H1 (cell line): Measurements from ENCODE around the gene RIPOR1. TPM values are rescaled to one million over a fixed set of nuclear protein-coding genes. Genes with fewer than 3 reads are reported as not detected.

Source experiments
- BRCA1 ChIP-seq: IDR thresholded peaks from 2 replicates; pipeline ENCODE4 v1.6.1; 2012; ENCODE audit warnings: low read depth, low read length, improper control_type of control experiment
- EGR1 ChIP-seq: IDR thresholded peaks from 2 replicates; pipeline ENCODE4 v1.6.1; 2011; ENCODE audit warnings: low read depth, low read length, borderline replicate concordance
- EP300 ChIP-seq, 2 experiments: IDR thresholded peaks; 1 replicate in 1 of 2; 2 replicates in 1 of 2; pipeline ENCODE4 v1.6.1; 2011 to 2012; ENCODE audit warnings: low read depth in 2 of 2, low read length in 2 of 2, mild to moderate bottlenecking in 2 of 2, borderline replicate concordance in 1 of 2, inconsistent platforms in 1 of 2, moderate library complexity in 1 of 2
- HDAC6 ChIP-seq: IDR thresholded peaks from one replicate; pipeline ENCODE4 v1.7.1; 2012; ENCODE audit warnings: low read depth, mild to moderate bottlenecking, inconsistent platforms, low read length, moderate library complexity
- NRF1 ChIP-seq: IDR thresholded peaks from 2 replicates; pipeline ENCODE4 v1.6.1; 2011; ENCODE audit warnings: mild to moderate bottlenecking, low read depth, low read length, improper control_type of control experiment
- POLR2A ChIP-seq, 2 experiments: IDR thresholded peaks; 1 replicate in 1 of 2; 2 replicates in 1 of 2; pipeline ENCODE4 v1.6.1; 2011; ENCODE audit warnings: low read depth in 2 of 2, low read length in 2 of 2, mild to moderate bottlenecking in 2 of 2; ENCODE audit errors: control extremely low read depth in 1 of 2
- RBBP5 ChIP-seq: IDR thresholded peaks from 2 replicates; pipeline ENCODE4 v1.7.1; 2012; ENCODE audit warnings: low read depth, mild to moderate bottlenecking, inconsistent platforms, low read length, moderate library complexity, borderline replicate concordance
- RFX5 ChIP-seq: IDR thresholded peaks from 2 replicates; pipeline ENCODE4 v1.6.1; 2011; ENCODE audit warnings: low read depth, low read length, improper control_type of control experiment, borderline replicate concordance
- SAP30 ChIP-seq: fragments of 300-600 bp; sonication (generic); IDR thresholded peaks from 2 replicates; pipeline ENCODE4 v1.7.1; 2012; ENCODE audit warnings: low read length, moderate library complexity, mild to moderate bottlenecking, inconsistent platforms; ENCODE audit not compliant: insufficient read depth, insufficient replicate concordance
- SIN3A ChIP-seq, 2 experiments: IDR thresholded peaks in 1 of 2; conservative IDR thresholded peaks in 1 of 2; 2 replicates each; pipeline ENCODE4 v1.6.1; 2011 to 2012; ENCODE audit warnings: low read length in 2 of 2, improper control_type of control experiment in 1 of 2, low read depth in 1 of 2, mild to moderate bottlenecking in 1 of 2
- TAF7 ChIP-seq: optimal IDR thresholded peaks from 2 replicates; pipeline ENCODE3; 2011; ENCODE audit warnings: low read depth, mild to moderate bottlenecking, inconsistent platforms, low read length, moderate library complexity, borderline replicate concordance
- USF2 ChIP-seq: IDR thresholded peaks from 2 replicates; pipeline ENCODE4 v1.6.1; 2011; ENCODE audit warnings: low read length, improper control_type of control experiment
- YY1 ChIP-seq: IDR thresholded peaks from 2 replicates; pipeline ENCODE4 v1.6.1; 2011; ENCODE audit warnings: low read depth, mild to moderate bottlenecking, low read length
- polyA plus RNA-seq, 7 experiments: library from polyadenylated mRNA; depleted of rRNA in 3 of 7; stranded (reverse) in 5 of 7; unstranded in 2 of 7; fragments of >200 nt in 5 of 7; fragments of 200-250 nt in 2 of 7; gene quantifications; 1 replicate in 5 of 7; 2 replicates in 1 of 7; 4 replicates in 1 of 7; pipeline versions ENCODE4 v1.2.1 to v1.2.3, GENCODE V29; 2011 to 2013; ENCODE audit warnings: missing spikeins in 2 of 7, mixed read lengths in 2 of 7
- total RNA-seq: library from RNA; stranded (reverse); fragmentation: NEBNext Ultra II Directional; extraction: Animal tissue kit (Norgen Biotek cat#: 25700); gene quantifications from 2 replicates; pipeline ENCODE4 v1.2.1, GENCODE V29; 2021

The RIPOR1 gene
- total and polyA plus RNA-seq, 2 of the 8 experiments (the other 6 are each of a cell fraction or from before 2014, with no cell fraction given), result 2.7 to 10.1 TPM

DNA sequence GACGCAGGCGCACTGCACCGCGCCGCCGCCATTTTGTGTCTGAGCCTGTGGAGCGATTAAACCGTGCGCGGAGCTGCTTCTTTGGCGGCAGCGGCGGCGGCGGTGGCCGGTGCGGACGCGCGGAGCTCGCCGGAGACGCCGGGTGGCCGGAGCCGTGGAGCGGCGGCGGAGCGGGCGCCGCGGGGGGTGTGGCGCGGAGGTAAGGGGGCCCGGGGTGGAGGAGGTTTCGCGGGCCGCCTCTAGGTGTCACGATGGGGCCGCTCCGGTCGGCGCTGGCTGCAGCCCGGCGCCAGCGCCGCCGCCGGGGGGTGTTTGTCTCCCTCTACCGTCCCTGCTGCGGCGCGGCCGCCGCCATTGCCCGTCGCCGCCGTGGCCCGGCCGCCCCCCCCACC, 33.9 kb downstream of the RIPOR1 start, which contains the start of gene CTCF (continued):
- no peak for TF ChIP-seq BRCA1
- TF ChIP-seq TAF7, result peak; percentile 26
- TF ChIP-seq SIN3A (conservative IDR thresholded peaks at IDR 0.05 in 1 of 2, IDR thresholded peaks at IDR 0.05 in 1 of 2; ENCODE audit: low read depth in 1 of 2, low read length in 2 of 2), result no peak; a peak in 1 of 4 replicates
- peak; percentile 51 to 75; a peak in 2 of 3 replicates for TF ChIP-seq POLR2A (IDR thresholded peaks at IDR 0.05; ENCODE audit: control extremely low read depth in 1 of 2, low read depth in 2 of 2, low read length in 2 of 2)
- no peak for TF ChIP-seq RFX5
- no peak for TF ChIP-seq EGR1
- TF ChIP-seq USF2, result no peak
- TF ChIP-seq HDAC6, result no peak
- peak; percentile 71; the same call in 1 of the 2 replicates for TF ChIP-seq RBBP5
- TF ChIP-seq SAP30, result no peak
- peak; percentile 91 for TF ChIP-seq YY1
- TF ChIP-seq EP300 (IDR thresholded peaks at IDR 0.05; ENCODE audit: borderline replicate concordance in 1 of 2, low read depth in 2 of 2, low read length in 2 of 2), result no peak
- peak; percentile 66 for TF ChIP-seq NRF1
